Urinary bladder (tissue), 4 donors: ENCODE data around the gene RPH3AL. TPM values are rescaled to one million over a fixed set of nuclear protein-coding genes. Genes with fewer than 3 reads are reported as not detected.
"Not testable (repeated sequence)": the region's sequence is repeated elsewhere in the genome, so short reads cannot be mapped to it uniquely, and the experiment has no call there.

ENCODE experiments used
- DNase-seq: peaks from one replicate; pipeline ENCODE4 v3.0.0-alpha.2; 2015; ENCODE audit errors: extremely low spot score
- H3K27ac ChIP-seq: one replicate; pipeline ENCODE4 v1.5.1; 2013; ENCODE audit warnings: low read depth, mild to moderate bottlenecking, moderate library complexity
- H3K36me3 ChIP-seq: one replicate; pipeline ENCODE4 v1.6.1; 2013; ENCODE audit warnings: mild to moderate bottlenecking, moderate library complexity; ENCODE audit not compliant: insufficient read depth
- H3K4me1 ChIP-seq: one replicate; pipeline ENCODE4 v1.6.1; 2013; ENCODE audit warnings: mild to moderate bottlenecking, moderate library complexity; ENCODE audit not compliant: insufficient read depth
- H3K4me3 ChIP-seq: one replicate; pipeline ENCODE4 v1.5.1; 2013; ENCODE audit warnings: low read depth, low read length
- WGBS: extraction: QIAGEN DNeasy Blood & Tissue Kit; methylation state at CpG from one replicate; pipeline ENCODE4 v1.1.7; 2013; 5-methylcytosine and 5-hydroxymethylcytosine counted together
- polyA plus RNA-seq: library from polyadenylated mRNA; stranded (reverse); fragments of 200-250 nt; gene quantifications from one replicate; pipeline ENCODE4 v1.2.3, GENCODE V29; 2013
- total RNA-seq: library from RNA; depleted of rRNA; stranded (reverse); fragments of >200 nt; gene quantifications from one replicate; pipeline ENCODE4 v1.2.3, GENCODE V29; 2014
- donor health status: healthy with polysubstance abuse.
- donor health status: healthy.

RPH3AL gene
- total and polyA plus RNA-seq, 2 donors, result 5.4 to 7.1 TPM

DNA sequence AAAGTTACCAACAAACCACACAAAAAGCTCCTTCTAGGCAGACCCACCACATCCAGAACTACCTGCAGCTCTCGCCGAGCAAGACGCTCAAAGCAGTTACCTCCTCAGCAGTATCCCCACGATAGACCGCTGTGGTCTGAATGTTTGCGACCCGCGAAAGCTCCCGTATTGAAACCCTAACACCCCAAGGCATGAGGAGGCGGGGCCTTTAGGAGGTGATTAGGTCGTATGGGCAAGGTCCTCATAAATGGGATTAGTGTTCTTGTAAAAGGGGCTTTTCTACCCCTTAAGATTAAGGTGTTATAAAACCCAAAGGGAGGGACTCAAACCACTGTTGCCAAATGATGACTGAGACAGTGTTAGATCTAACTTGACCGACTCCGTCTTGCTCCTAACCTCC lies 19.0 kb upstream of the RPH3AL start:
- no peak overlapping the region for H3K4me3 ChIP-seq
- no peaks in the 10 kb centered on the region for H3K36me3 ChIP-seq
- WGBS, result 70% methylated on average over 13 of the region's 13 CpGs
- no peak overlapping the region for H3K27ac ChIP-seq
- no peaks in the 10 kb centered on the region for H3K4me1 ChIP-seq
- no peak for DNase-seq

DNA sequence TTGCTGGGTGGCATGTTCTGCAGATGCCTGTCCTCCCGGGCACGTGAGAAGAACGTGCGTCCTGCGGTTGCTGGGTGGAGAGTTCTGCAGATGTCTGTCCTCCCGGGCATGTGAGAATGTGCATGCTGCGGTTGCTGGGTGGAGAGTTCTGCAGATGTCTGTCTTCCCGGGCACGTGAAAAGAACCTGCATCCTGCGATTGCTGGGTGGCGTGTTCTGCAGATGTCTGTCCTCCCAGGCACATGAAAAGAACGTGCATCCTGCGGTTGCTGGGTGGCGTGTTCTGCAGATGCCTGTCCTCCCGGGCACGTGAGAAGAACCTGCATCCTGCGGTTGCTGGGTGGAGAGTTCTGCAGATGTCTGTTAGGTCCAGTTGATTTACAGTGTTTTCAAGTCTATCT lies 15.0 kb upstream of the RPH3AL start:
- H3K4me3 ChIP-seq, DNase-seq, H3K36me3 ChIP-seq, H3K4me1 ChIP-seq, H3K27ac ChIP-seq: not testable (repeated sequence)
- 97% methylated on average over 17 of the region's 17 CpGs for WGBS

DNA sequence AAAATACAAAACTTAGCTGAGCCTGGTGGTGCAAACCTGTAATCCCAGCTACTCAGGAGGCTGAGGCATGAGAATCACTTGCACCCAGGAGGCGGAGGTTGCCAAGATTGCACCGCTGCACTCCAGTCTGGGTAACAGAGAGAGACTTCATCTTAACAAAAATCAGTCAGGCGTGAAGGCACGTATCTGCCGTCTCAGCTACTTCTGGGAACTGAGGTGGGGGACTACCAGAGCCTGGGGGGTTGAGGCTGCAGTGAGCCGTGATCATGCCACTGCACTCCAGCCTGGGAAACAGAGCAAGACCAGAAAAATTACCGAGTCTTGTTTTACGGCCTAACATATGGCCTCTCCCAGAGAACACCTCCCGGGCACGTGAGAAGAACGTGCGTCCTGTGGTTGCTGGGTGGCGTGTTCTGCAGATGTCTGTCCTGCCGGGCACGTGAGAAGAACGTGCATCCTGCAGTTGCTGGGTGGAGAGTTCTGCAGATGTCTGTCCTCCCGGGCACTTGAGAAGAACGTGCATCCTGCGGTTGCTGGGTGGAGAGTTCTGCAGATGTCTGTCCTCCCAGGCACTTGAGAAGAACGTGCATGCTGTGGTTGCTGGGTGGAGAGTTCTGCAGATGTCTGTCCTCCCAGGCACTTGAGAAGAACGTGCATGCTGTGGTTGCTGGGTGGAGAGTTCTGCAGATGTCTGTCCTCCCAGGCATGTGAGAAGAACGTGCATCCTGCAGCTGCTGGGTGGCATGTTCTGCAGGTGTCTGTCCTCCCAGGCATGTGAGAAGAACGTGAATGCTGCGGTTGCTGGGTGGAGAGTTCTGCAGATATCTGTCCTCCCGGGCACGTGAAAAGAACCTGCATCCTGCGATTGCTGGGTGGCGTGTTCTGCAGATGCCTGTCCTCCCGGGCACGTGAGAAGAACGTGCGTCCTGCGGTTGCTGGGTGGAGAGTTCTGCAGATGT lies 14.3 kb upstream of the RPH3AL start:
- 82% methylated on average over 33 of the region's 33 CpGs for WGBS
- not testable (repeated sequence) for DNase-seq, H3K27ac ChIP-seq

DNA sequence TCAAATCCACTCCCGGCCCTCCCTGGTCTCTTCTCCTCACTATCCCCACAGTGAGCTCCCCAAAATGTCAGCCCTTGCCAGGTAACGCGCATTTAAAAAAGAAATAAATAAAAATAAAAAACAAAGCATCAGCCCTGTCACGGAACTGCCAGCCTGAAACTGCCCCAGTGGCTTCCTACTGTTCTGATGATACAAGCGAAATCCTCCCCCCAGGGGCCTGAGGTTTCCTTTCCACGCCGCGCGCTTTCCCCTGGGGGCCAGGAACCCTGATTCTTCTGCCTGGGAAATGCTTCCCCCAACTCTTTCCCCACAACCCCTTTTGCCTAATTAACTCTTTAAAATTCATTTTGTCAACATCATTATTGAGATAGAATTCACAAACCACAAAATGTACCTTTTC lies 12.2 kb upstream of the RPH3AL start:
- H3K27ac ChIP-seq, result no peak overlapping the region
- WGBS, result 78% methylated on average over 9 of the region's 9 CpGs
- no peak overlapping the region for H3K4me3 ChIP-seq
- H3K4me1 ChIP-seq, result no peaks in the 10 kb centered on the region
- H3K36me3 ChIP-seq, result no peaks in the 10 kb centered on the region
- DNase-seq, result no peak

More for the DNA sequence above, 14.3 kb upstream of the RPH3AL start:
- not testable (repeated sequence) for H3K4me3 ChIP-seq, H3K4me1 ChIP-seq, H3K36me3 ChIP-seq

DNA sequence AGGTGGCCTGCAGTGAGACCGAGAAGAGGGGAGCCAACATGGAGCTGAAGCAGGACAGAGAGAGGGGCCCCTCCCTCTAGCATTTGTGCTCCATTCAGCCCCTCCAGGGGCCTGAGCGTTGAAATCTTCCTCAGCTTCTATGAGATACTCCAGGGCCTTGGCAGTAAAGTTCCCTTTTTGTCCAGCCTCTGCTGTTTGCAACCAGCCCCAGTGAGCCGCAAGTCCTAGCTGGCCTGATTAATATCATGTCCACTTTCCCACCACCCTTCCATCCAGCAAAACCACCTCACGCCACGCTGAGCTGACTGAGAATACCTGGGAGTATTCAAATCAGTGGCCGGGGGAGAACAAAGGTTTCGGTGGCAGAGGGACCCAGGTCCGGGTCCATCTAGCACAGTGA lies 11.7 kb upstream of the RPH3AL start:
- Histone ChIP-seq H3K4me1 (no peaks in the 10 kb centered on the region), H3K27ac (no peak overlapping the region), H3K4me3 (no peak overlapping the region), H3K36me3 (no peaks in the 10 kb centered on the region)
- 68% methylated on average over 8 of the region's 8 CpGs for WGBS
- DNase-seq, result no peak

DNA sequence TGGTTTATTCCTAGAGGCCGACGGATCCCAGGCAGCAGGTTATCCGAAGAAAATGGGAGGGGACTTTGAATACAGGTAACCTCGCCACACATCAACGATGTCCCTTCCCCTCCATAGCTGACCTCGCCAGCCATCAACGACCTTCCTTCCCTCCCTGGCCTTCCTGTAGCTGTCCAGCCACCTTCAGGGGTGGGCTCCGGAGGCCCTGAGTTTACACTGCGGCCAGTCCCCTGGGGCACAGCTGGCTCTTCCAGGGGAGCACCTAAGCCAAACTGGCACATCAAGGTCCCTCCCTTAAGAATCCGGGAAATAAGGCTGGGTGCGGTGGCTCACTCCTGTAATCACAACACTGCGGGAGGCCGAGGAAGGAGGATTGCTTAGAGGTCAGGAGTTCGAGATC lies 10.1 kb upstream of the RPH3AL start:
- H3K36me3 ChIP-seq, result no peaks in the 10 kb centered on the region
- WGBS, result 92% methylated on average over 14 of the region's 14 CpGs
- H3K27ac ChIP-seq, result no peak overlapping the region
- H3K4me3 ChIP-seq, result no peak overlapping the region
- no peaks in the 10 kb centered on the region for H3K4me1 ChIP-seq
- DNase-seq, result no peak

DNA sequence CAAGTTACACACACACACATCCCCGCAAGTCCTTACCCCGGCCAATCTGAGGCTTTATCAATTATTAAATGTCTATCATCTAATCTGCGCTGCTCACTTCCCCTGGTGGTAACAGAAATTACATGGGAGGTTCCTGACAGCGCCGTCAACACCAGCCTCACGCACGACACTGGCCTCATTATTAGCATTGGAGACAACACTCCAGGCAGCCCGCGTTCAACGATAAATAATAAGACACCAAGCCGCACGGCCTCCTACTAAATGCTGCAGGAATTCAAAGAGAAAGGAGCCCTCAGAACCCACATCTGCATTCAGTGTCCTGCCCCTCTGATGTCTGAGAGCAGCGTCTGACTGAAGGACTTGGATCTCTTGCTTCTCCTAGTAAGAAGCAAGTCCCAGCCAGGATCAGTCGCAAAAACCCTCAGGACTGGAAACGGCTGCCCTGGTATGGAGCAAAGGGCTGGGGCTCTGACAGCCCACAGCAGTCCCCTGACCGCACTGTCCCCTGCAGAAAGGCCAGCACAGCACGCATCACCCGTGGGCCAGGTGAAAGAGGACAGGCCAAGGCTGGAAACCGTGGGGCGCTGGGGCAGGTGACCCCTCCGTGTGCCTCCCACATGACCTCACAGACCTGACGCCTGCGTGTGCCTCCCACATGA lies 7.6 kb upstream of the RPH3AL start:
- DNase-seq, result no peak
- no peak overlapping the region for H3K4me3 ChIP-seq
- no peaks in the 10 kb centered on the region for H3K4me1 ChIP-seq
- 72% methylated on average over 23 of the region's 23 CpGs for WGBS
- H3K36me3 ChIP-seq, result no peaks in the 10 kb centered on the region
- no peak overlapping the region for H3K27ac ChIP-seq

DNA sequence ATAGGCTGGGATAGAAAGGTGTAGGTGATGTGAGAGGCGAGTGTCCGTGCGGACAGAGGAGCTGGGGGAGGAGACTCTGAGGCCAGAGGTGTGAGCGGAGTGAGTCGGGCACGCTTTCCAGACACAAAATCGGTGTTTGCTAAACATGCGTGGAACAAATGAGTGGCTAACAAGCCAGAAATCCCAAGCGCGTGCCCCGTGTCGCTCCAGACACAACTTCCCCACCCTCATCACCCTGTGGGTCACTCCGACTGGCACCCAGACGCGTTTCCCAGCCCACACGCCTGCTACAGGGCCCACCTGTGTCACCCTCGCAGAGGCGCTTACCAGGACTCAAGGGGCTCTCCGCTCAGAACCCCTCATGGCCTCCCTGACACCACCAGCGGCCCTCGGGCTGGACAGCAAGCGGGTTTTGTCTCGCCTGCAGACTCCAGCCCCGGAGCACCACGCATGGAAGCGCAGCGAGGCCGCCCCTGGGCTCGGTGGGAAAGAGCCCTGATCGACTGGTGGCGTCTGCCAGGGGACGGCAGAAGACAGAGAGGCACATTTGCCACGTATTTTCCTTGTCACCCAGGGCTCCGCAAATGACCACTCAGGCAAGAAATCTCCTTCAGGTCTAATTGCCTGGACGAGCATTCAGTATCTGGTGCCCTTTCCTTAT lies 6.0 kb upstream of the RPH3AL start:
- 90% methylated on average over 35 of the region's 35 CpGs for WGBS
- DNase-seq, result no peak
- Histone ChIP-seq H3K27ac (no peak overlapping the region), H3K36me3 (no peaks in the 10 kb centered on the region), H3K4me1 (no peaks in the 10 kb centered on the region), H3K4me3 (no peak overlapping the region)

DNA sequence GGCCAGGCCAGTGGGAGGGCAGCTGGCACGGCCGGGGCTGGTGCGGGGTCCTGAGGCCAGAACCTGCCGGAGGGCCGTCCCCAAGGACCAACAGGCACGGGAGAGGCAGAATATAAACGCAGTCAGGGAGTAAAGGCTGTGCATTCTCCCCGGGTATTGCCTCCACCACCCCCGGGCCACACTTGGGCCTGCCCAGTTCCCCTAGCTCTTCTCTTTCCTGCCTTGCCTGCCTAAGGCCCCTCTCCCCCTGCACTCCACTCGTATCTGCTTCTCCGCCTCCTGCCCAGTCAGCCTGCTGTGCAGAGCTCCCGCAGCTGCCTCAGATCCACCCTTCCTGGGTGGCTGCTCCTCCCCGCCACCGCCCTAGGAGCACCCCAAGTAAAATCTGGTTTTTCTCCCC lies 5.0 kb upstream of the RPH3AL start:
- Histone ChIP-seq H3K27ac (no peak overlapping the region), H3K36me3 (no peaks in the 10 kb centered on the region), H3K4me3 (no peak overlapping the region), H3K4me1 (no peaks in the 10 kb centered on the region)
- 42% methylated on average over 14 of the region's 14 CpGs for WGBS
- DNase-seq, result no peak

DNA sequence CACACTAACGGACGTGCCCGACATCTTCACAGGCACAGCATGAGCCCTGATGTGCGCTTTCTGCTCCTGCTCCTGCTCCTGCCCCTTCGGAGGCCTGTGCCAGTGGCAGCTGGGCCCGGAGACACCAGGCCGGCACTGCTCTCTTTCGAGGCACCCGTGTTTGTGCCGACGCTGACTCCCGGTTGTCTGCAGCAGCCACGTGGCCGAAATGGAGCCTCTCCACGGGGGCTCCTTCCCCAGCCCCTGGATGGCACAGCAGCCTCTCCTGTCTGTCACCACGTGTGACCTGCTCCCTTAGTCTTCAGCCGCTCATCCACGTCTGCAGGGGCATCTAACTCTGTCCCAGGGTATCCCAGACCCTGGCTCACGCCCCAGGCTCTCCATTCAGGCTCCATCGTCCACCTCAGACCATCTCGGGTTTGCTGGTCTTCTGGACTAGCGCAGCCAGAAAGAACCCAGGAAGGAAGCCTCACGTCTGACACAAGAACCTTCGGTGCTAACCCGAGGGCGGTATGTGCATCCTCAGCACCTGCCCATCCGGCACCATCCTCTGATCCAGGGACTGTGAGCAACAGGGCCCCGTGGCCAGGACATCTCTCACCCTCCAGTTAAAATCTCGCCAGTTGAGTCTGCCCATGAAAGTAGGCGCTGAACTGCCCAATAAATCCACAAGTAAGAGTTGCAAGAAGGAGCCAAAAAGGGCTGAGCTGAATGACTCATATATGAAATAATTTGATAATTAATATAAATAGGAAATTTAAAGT lies 4.2 kb upstream of the RPH3AL start:
- whole genome bisulfite sequencing, result 92% methylated on average over 30 of the region's 30 CpGs
- no peak overlapping the region for H3K4me3 ChIP-seq
- no peak overlapping the region for H3K27ac ChIP-seq
- H3K36me3 ChIP-seq, result no peaks in the 10 kb centered on the region
- H3K4me1 ChIP-seq, result no peaks in the 10 kb centered on the region
- DNase-seq, result no peak

DNA sequence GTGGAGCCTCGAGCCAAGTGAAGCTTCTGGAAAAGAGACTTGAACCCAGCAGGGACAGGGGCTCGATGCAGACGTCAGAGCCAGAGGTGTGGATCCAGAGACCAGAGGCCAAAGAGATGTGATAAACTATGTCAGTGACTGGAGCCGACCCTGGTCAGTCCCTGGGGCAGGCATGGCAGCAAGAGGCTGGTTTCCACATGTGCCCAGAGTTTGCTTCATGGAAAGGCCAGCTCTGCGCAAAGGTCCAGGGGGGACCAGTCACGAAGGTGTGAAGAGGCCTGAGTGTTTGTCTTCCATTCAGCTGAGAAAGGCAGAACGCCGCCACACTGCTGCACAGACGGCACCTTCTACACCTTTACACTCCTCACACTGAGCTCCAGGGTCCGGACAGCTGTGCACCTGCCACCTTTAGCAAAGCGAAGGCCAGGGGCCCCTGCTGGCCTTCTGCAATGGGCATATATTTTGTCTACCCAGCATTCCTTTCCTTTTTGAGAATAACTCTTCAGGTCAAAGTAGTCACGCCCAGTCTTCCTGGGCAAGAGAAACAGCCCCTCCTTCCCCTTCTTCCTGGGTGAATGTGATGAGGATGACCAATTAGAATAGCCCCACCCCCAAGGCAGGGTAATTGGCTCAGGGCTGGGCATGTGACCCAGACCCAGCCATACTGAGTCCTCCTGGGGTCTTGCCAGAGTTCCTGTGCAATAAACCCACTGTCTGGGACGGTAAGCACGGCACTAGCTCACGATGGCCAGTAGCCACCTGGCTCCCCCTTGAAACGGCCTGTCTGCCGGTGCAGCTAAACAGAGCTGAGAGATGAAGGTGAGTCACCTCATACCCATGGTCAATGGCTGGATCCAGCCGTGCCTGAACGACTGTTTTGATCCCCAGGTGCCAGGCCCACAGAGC lies 2.3 kb upstream of the RPH3AL start:
- DNase-seq, result no peak
- H3K4me3 ChIP-seq, result no peak overlapping the region
- WGBS, result 83% methylated on average over 19 of the region's 19 CpGs
- no peak overlapping the region for H3K27ac ChIP-seq
- H3K4me1 ChIP-seq, result peaks cover 1% of the 10 kb centered on the region
- no peaks in the 10 kb centered on the region for H3K36me3 ChIP-seq

DNA sequence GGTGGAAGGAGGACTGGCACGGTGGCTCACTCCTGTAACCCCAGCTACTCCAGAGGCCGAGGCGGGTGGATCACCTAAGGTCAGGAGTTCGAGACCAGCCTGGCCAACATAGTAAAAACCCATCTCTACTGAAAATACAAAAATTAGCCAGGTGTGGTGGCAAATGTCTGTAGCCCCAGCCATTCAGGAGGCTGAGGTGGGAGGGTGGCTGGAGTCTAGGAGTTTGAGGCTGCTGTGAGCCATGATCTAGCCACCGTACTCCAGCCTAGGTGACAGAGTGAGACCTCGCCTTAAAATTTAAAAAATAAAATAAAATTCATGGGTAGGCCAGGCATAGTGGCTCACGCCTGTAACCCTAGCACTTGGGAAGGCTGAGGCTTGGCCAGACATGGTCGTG lies 1.2 kb upstream of the RPH3AL start:
- H3K36me3 ChIP-seq, result no peaks in the 10 kb centered on the region
- 97% methylated on average over 8 of the region's 8 CpGs for WGBS
- H3K4me3 ChIP-seq, result no peak overlapping the region
- DNase-seq, result no peak
- no peak overlapping the region for H3K27ac ChIP-seq
- H3K4me1 ChIP-seq, result peaks cover 1% of the 10 kb centered on the region
